Amygdala (tissue), 56 donors: ENCODE measurements around the gene SYNGR3.
"Not testable (repeated sequence)": the region's sequence is repeated elsewhere in the genome, so short reads cannot be mapped to it uniquely, and the experiment has no call there.

Experiments used
- DNase-seq, 56 donors: peaks; one replicate each; lab custom pipeline; 2025; lab: John Stamatoyannopoulos, UW

SYNGR3 gene

DNA sequence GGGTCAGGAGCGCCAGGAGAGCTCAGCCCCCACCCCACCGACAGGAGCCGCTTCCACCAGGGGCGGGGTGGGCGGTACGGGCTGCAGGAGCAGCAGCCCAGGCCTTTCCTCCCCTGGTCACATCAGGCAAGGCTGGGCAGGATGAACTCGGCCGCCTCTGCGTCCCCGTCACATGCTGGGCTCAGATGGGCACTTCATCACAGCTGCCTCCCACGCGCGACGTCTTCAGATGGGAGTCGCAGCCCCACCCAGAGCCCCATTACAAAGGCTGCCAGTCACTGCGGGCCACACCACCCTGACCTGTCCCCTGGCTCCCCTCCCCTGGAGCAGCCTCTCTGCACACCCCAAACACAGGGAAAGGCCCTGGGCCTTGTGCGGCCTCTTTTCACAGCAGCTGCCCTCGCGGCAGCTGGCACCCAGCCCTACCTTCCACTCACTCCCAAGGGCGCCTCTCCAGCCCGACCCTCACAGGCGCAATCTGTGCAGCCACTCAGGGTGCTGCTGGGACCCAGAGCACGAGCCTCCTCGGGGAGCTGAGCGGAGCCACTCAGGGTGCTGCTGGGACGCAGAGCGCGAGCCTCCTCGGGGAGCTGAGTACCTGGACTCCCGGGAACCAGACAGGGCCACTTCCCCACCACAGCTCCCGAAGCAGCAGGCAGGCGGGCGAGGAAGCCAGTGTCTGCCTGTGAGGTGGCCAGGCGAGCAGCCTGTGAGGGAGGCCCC is 15.2 kb downstream of the SYNGR3 start:
- no peak for DNase-seq

GRCh38 chr16:2005646-2006045 is 15.9 kb downstream of the SYNGR3 start:
- DNase-seq, result peak in 9 of 56 donors; percentile 16 to 42 (median 25)

DNA sequence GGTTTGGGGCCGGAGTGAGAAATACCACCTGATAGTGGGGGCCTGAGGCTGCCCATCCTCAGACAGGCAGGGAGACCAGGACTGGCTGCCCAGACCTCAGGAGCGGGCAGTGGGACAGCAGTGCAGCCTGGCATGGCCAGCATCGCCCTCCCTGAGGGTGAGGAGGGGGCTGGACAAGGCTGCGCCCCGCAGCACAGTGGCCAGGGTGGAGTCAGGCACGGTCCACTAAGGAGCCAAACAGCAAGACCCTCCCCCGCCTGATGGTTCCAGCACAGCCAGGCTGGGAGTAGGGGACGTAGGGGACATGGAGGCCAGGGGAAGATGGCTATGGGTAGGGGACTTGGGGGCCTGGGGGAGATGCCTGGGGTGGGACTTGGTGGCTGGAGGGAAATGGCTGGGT is 16.5 kb downstream of the SYNGR3 start:
- no peak for DNase-seq

DNA sequence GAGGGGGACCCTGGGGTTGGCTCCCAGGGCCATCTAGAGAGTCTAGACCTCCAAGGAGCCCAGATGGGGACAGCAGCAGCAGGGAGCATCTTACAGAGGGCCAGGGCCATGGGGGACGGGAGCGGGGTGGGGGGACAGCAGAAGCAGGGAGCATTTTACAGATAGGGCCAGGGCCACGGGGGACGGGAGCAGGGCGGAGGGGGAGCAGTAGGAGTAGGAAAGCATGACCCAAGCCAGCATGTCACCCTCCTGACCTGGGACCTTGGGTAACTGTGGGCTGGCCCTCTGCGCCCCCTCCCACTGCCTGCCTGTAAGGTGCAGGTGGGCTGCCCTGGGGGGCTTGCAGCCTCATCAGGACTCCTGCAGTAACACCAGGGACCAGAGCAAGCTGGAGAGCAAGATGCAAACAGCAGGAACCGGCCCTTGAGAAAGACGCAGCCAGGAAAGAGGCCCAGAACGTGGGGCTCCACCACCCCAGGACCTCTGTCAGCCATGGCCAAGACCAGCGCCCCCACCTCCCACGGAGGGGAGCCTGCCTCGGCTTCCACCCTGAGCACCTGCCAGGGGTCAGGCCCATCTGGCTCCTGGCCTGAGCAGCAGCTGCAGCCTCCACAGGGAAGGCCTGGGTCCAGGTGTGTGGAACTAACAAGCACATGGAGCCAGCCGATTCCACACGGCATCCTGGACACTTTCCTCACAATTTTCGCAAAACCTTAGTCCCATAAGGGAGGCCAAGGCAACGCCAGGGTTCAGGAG is 17.5 kb downstream of the SYNGR3 start:
- DNase-seq, result no peak

DNA sequence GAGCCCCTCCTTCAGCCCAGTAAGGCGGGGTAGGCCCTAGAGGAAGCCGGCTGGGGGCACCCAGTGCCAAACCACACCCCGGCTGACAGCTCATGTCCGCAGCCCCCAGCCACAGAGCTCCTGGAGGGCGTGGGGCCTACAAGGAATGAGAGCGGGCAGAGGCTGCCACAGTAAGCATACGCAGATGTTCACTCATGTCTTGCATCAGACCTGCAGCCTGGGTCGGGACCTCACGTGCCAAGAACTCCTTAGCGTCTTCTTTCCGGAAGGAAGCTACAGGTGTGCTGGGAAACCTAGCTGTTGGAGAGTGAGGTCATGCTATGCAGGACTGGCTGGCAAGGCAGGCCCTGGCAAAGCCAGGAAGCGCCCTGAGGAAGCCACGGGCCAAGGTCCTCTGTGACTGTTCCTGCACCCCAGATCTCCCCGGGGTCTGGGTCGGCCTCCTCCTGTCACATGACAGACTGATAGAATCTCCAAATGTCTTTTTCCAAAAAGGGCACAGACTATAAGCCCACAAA is 18.3 kb downstream of the SYNGR3 start:
- DNase-seq, result no peak

DNA sequence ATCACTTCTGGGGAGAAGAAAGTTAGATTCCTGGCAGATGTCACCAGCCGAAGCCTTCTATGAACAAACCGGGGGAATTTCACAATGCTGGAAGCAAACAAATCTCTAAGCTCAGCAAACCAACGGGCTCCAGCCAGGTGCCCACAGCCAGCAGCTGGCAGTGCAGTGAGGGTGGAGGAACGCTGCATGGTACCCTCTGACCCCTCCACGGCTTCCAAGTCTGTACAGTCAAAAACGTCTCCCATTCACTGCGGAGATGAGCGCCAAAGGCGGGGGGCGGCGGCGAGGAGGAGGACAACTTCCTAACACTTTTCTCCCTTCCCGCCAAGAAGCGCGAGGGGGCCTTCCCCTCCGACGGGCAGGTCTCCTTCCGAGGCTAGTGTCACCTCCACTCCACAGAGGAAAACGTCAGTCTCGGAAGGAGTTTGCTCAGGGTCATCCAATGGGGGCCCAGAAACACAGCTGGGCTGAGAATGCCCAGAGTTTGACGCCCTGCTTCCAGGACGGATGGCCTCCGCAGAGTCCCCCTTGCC is 18.9 kb downstream of the SYNGR3 start:
- DNase-seq, result no peak

DNA sequence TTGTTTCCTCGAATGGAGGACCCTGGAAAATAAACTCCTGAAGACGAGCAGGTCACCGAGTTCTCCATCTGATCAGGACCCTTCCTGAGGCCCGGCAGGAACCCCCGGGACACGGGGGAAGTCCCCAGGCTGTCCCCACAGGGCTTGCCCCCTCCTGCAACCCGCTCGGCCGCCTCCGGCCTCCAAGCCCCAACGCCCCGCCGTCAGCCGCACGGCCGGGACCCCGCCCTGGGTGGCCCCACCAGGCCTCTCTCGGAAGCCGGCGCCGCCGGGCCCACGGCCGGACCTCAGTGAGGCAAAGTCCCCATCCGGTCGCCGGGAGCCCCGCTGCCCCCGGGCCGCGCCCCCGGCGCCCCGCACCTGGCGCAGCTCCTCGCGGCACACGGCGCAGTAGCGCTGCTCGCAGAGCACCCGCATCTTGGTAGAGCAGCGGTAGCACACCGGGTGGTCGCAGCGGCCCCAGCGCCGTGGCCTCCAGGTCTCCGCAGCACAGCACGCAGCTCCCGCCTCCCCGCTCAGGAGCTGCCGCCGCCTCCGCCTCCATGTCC is 19.5 kb downstream of the SYNGR3 start:
- DNase-seq, result no peak

DNA sequence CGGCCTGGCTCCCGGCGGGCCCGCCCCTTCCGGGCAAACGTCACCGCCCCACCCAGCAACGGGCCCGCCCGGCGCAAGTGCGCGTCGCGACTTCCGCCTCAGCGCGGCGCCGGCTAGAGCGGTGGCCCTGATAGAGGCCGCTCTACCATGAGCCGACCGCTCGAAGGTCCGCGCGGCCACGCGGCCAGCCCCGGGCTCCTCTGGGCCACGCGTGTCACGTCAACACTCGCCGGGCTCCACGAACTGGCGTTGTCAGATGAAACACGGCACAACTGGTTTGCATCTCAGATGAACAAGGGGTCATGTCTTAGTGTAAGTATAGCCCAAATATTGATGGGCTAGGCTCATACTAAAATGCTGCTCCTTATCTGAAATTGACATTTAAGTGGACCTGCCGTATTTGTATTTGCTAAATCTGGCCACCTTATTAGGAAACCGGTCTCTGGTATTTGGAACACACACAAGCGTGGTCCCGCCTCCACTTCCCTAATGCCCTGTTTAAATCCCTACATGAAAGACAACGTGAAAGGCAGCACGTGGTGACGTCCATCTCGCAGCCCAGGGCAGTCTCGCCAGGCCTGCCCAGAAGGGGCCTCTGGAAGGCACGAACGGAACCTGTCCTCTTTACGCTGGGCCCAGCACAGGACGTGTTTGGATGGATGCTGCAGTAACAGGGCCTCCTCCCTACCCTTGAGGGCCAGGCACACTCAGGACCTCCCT is 20.2 kb downstream of the SYNGR3 start, which contains the start of gene ZNF598:
ZNF598 (minus strand) TSS at position 31 of the 720 bp plus-strand sequence.
- peak in 54 of 56 donors; percentile 16 to 88 (median 62) for DNase-seq

GRCh38 chr16:2011726-2012125 is 22.0 kb downstream of the SYNGR3 start:
- not testable (repeated sequence) for DNase-seq

- DNase-seq, result no peak
Observed at GRCh38 chr16:2013527-2013926, 23.8 kb downstream of the SYNGR3 start.

- no peak for DNase-seq
Observed at GRCh38 chr16:2015117-2015946, 25.6 kb downstream of the SYNGR3 start.

- DNase-seq, result no peak
Observed at GRCh38 chr16:2015947-2016208, 26.1 kb downstream of the SYNGR3 start.

- no peak for DNase-seq
Observed at GRCh38 chr16:2016407-2016922, 26.7 kb downstream of the SYNGR3 start.

GRCh38 chr16:2019518-2019920 is 29.7 kb downstream of the SYNGR3 start, which contains the start of gene NPW:
TSS of gene NPW (plus strand) at chr16:2019785.
- DNase-seq, result no peak

DNA sequence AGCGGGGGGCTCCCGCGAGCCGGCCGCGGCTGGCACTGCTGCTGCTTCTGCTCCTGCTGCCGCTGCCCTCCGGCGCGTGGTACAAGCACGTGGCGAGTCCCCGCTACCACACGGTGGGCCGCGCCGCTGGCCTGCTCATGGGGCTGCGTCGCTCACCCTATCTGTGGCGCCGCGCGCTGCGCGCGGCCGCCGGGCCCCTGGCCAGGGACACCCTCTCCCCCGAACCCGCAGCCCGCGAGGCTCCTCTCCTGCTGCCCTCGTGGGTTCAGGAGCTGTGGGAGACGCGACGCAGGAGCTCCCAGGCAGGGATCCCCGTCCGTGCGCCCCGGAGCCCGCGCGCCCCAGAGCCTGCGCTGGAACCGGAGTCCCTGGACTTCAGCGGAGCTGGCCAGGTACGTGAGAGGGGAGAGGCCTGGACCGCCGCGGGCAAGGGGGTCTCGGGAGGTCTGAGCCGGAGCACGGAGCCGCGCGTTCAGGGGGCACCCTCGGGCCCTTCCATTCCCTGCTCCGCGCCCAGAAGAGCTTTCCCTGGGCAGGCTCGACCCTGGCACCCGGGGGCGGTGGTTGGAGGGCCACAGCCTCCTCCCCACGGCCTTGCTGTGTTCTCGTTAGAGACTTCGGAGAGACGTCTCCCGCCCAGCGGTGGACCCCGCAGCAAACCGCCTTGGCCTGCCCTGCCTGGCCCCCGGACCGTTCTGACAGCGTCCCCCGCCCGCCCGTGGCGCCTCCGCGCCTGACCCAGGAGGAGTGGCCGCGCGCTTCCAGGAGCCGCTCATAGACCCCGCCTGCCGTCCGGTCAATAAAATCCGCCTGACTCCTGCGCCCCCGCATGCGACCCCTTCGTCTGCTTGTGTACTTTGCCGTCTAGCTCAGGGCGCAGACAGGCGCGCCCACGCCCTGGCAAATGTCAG is 30.4 kb downstream of the SYNGR3 start:
- DNase-seq, result no peak

GRCh38 chr16:2022723-2023091 is 32.9 kb downstream of the SYNGR3 start:
- no peak for DNase-seq

DNA sequence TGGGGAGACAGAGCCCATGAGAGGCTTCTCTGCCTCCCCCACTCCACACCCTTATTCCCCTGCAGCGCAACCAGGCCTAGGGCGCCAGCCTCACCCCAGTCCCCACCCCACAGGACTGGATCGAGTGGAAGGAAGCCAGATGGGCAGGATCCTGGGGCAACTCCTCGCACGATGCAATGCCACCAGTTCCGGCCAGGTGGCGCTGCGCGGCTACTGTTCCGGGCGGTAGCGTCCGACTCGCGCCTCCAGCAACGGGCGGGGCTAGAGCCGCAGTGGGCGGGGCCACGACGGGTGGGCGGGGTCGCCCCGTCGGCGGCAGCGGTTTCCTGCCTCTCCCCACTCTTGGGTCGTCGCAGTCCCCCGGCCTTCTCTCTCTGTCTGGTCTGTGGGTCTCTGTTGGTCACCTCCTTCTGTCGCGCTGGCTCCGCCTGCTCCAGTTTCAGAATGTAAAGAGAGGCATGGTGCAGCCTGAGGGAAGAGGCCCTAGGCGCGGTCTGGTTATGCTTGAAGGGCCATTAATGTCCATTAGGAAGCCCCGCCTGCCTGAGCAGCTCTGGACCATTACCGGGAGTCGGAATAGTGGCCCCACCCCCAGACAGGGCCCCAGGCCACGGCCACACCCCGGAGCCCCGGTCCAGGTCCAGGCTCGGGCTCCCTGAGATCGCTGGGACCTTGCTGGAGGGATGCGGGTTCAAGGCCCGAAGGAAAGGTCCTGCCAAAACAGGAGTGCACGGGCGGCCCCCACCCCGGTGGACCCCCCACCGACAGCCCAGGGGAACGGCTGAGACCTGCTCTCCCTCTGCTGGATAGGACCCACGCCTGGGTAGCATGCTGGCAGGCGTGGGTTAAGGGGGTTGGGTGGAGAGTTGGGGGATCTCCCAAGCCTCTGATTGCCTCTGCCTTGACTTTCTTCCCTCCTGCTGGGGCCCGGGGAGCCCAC is 33.6 kb downstream of the SYNGR3 start:
- DNase-seq, result peak; percentile 25 to 97 (median 82)
